Adipose tissue (tissue), 3 donors: Measurements from ENCODE around the gene CYBC1. TPM values are rescaled to one million over a fixed set of nuclear protein-coding genes. Genes with fewer than 3 reads are reported as not detected.

Experiments
- H3K27ac ChIP-seq: one replicate; pipeline ENCODE4 v1.5.1; 2013; ENCODE audit warnings: low read depth, low read length
- WGBS, 3 donors: extraction: QIAGEN DNeasy Blood & Tissue Kit; methylation state at CpG; one replicate each; pipeline ENCODE4 v1.1.7; 2013; 5-methylcytosine and 5-hydroxymethylcytosine counted together
- polyA plus RNA-seq, 3 donors: library from polyadenylated mRNA; stranded (reverse); fragments of 200-250 nt; gene quantifications; one replicate each; pipeline ENCODE4 v1.2.3, GENCODE V29; 2013
- donor health status: healthy with polysubstance abuse.
- donor health status: Bipolar disorder and iron deficiency.
- donor health status: healthy.

CYBC1 gene
- polyA plus RNA-seq, 3 donors = 42.5 to 70.0 (median 43.6) TPM

GRCh38 chr17:82403662-82404660 lies 46.6 kb downstream of the CYBC1 start:
- H3K27ac ChIP-seq = no peak overlapping the region
- 95 to 97% (median 96%) methylated on average over 67 of the region's 67 CpGs for WGBS, 3 donors

DNA sequence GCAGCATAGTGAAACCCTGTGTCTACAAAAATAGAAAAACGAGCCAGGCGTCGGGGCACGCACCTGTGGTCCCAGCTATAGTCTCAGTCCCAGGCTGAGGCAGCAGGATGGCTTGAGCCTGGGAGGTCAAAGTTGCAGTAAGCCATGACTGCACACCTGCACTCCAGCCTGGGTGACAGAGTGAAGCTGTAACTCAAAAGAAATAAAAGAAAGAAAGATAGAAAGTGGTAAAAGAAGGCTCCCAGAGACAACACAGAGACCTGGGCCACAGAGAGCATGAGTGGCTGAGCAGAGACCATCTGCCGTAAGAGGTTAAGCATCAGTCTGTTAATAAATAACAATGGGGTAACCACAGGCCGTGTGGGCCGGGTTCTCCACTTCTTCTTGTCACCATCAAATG lies 47.7 kb downstream of the CYBC1 start:
- WGBS, 3 donors = 85 to 94% (median 88%) methylated on average over 7 of the region's 7 CpGs
- no peak overlapping the region for H3K27ac ChIP-seq

DNA sequence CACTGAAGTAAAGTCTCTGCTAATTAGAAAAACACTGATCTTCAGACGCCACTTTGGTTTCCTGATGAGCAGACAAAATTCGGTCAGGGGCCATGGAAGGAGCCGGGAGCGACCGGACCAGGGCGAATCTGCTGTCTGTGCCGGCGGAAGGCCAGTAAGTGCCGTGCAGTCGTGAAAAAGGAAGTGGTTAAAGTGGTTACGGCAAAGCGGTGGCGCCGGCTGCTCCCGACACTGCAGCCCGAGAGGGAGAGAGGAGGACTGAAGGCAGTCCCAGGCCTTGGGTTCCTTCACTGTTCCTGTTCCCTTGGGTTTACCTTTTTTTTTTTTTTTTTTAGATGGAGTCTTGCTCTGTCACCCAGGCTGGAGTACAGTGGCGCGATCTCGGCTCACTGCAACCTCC lies 49.7 kb downstream of the CYBC1 start:
- H3K27ac ChIP-seq = no peak overlapping the region
- 58 to 84% (median 66%) methylated on average over 15 to 19 of the region's 19 CpGs for WGBS, 3 donors

DNA sequence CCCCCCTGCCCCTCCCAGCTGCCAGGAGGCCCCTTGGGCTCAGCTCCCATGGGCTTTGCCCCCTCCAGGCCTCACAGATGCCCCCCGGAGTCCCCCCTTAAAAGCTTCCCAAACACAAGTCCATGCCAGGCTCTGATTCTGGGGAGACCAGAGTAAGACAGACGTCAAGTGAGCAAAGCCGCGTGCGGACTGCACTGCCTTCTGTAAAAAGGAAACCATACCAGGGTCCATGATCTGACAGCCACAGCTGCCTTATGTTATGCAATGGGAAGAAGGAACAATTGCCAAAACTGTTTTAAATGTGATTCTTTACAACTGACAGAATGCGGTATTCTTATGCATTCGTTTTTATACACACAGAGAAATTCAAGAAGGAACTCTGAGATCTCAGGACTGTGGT lies 50.3 kb downstream of the CYBC1 start:
- WGBS, 3 donors = 41 to 82% (median 57%) methylated on average over 7 of the region's 7 CpGs
- no peak overlapping the region for H3K27ac ChIP-seq

- no peak overlapping the region for H3K27ac ChIP-seq
- WGBS, 3 donors = 68 to 90% (median 76%) methylated on average over 17 to 18 of the region's 18 CpGs
These were observed 50.9 kb downstream of the CYBC1 start for GRCh38 chr17:82399601-82400101.

GRCh38 chr17:82399041-82399441 lies 51.5 kb downstream of the CYBC1 start:
- no peak overlapping the region for H3K27ac ChIP-seq
- WGBS, 3 donors = 29 to 89% (median 31%) methylated on average over 13 of the region's 13 CpGs

- WGBS, 3 donors = 89 to 90% (median 90%) methylated on average over 35 to 38 of the region's 38 CpGs
These were observed 52.9 kb downstream of the CYBC1 start for GRCh38 chr17:82397449-82398335.

GRCh38 chr17:82396601-82397435 lies 53.7 kb downstream of the CYBC1 start:
- no peak overlapping the region for H3K27ac ChIP-seq
- 73 to 84% (median 76%) methylated on average over 17 to 18 of the region's 19 CpGs for WGBS, 3 donors

More at GRCh38 chr17:82397449-82398335, 52.9 kb downstream of the CYBC1 start:
- H3K27ac ChIP-seq = no peak overlapping the region

GRCh38 chr17:82394278-82394677 lies 56.3 kb downstream of the CYBC1 start:
- WGBS, 3 donors = 90 to 99% (median 90%) methylated on average over 12 of the region's 12 CpGs
- no peak overlapping the region for H3K27ac ChIP-seq

DNA sequence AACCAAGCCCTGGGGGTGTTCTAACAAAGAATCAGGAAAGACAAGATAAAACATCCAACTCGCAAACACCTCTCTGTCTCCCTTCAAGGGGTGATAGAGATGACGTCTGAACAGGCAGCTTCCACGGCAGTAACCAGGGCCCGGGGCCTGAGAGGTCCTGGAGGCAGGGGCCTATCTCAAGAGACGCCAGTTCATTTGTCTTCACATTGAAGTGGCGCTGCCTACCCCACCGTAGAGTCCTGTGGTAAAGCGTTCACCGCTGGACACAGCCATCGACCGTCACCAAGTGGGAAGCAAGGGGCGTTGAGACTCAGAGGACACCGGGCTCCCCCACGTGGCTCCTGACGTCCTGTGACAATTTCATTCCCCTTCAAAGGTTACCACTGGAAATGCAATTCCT lies 57.6 kb downstream of the CYBC1 start:
- H3K27ac ChIP-seq = no peak overlapping the region
- WGBS, 3 donors = 91 to 93% (median 92%) methylated on average over 15 of the region's 15 CpGs

Other genes starting within 250 kb of the CYBC1 start
- 10 to 100 TPM; 22.7 to 23.7 (median 22.9) TPM for gene CCDC57, start 237.9 kb downstream of the CYBC1 start, polyA plus RNA-seq
- 10 to 100 TPM in 2 of 3 donors, 1 to 10 TPM in 1; 6.5 to 36.7 (median 16.5) TPM for gene SLC16A3, start 221.7 kb downstream of the CYBC1 start, polyA plus RNA-seq
- 100 to 1,000 TPM in 1 of 3 donors, 10 to 100 TPM in 2; 69.1 to 113 (median 90.8) TPM for gene CSNK1D, start 177.1 kb downstream of the CYBC1 start, polyA plus RNA-seq
- gene CD7, start 133.1 kb downstream of the CYBC1 start, polyA plus RNA-seq = 1 to 10 TPM; 1.6 to 4.7 (median 1.6) TPM
- 10 to 100 TPM in 2 of 3 donors, 1 to 10 TPM in 1; 3.8 to 24.1 (median 16.4) TPM for gene SECTM1, start 117.0 kb downstream of the CYBC1 start, polyA plus RNA-seq
- not detected for gene TEX19, start 91.5 kb downstream of the CYBC1 start, polyA plus RNA-seq
- under 1 TPM in 1 of 3 donors, not detected in 2; 0.32 TPM for gene UTS2R, start 79.0 kb downstream of the CYBC1 start, polyA plus RNA-seq
- gene HEXD, start 32.4 kb downstream of the CYBC1 start, polyA plus RNA-seq = 10 to 100 TPM; 62.8 to 66.8 (median 66.4) TPM
- gene OGFOD3, start 32.2 kb downstream of the CYBC1 start, polyA plus RNA-seq = 10 to 100 TPM; 14.8 to 26.3 (median 18.6) TPM
- 10 to 100 TPM; 45.6 to 72.2 (median 51.9) TPM for gene NARF, start 8.0 kb upstream of the CYBC1 start, polyA plus RNA-seq
- gene FOXK2, start 69.0 kb upstream of the CYBC1 start, polyA plus RNA-seq = 10 to 100 TPM; 11.3 to 22.0 (median 16.0) TPM
- gene WDR45B, start 197.7 kb upstream of the CYBC1 start, polyA plus RNA-seq = 10 to 100 TPM; 53.3 to 71.9 (median 65.0) TPM
- gene RAB40B, start 247.9 kb upstream of the CYBC1 start, polyA plus RNA-seq = 10 to 100 TPM in 1 of 3 donors, 1 to 10 TPM in 2; 6.1 to 12.5 (median 8.6) TPM